GM12878 (cell line): ENCODE data around the gene CDK7. TPM values are rescaled to one million over a fixed set of nuclear protein-coding genes. Genes with fewer than 3 reads are reported as not detected.
"Not testable (repeated sequence)": the region's sequence is repeated elsewhere in the genome, so short reads cannot be mapped to it uniquely, and the experiment has no call there.

Experiments
- ATAC-seq: fragments of 200-7000 bp; cut with Tn5 transposase; 3 replicates; pipeline ENCODE4 v1.9.1; 2020; ENCODE audit warnings: mild to moderate bottlenecking, moderate library complexity
- BruUV-seq: library from RNA; stranded (reverse); fragments of 400-500 nt; replicated peaks from 2 replicates; lab custom pipeline; 2021; lab: Mats Ljungman, UMichigan
- CTCF ChIA-PET: fragments of 300-600 bp; sonication (Branson Sonifier 250); formaldehyde crosslinking; extraction: SDS; loops from one replicate; lab custom pipeline; 2021; ENCODE audit warnings: inconsistent platforms; lab: Yijun Ruan, JAX
- POLR2A ChIA-PET: fragments of 350-600 bp; formaldehyde crosslinking; extraction: SDS; loops from one replicate; lab custom pipeline; 2021; ENCODE audit warnings: inconsistent platforms; lab: Charles Lee
- RAD21 ChIA-PET: fragments of 300-600 bp; sonication (Branson Sonifier 250); formaldehyde crosslinking; loops from one replicate; lab custom pipeline; 2023; ENCODE audit warnings: antibody characterized with exemption; ENCODE audit not compliant: unreplicated experiment; lab: Charles Lee
- SMC1A ChIA-PET: fragments of 300-600 bp; sonication (Branson Sonifier 250); formaldehyde crosslinking; loops from one replicate; lab custom pipeline; 2023; ENCODE audit not compliant: unreplicated experiment, uncharacterized antibody; lab: Charles Lee
- DNase-seq: peaks from one replicate; pipeline ENCODE4 v3.0.0-alpha.2; 2011; ENCODE audit warnings: low read depth, low spot score
- FAIRE-seq: peaks from 3 replicates; lab custom pipeline; 2011; peaks lifted over from hg19 to GRCh38; lab: Jason Lieb, UNC
- H2AFZ ChIP-seq: 2 replicates; pipeline ENCODE4 v1.6.0; 2011; ENCODE audit warnings: low read depth, low read length, control low read depth; ENCODE audit not compliant: control insufficient read depth
- H3K27ac ChIP-seq: 2 replicates; pipeline ENCODE4 v1.5.1; 2011; ENCODE audit warnings: control low read depth; ENCODE audit not compliant: control insufficient read depth, insufficient read depth
- H3K27me3 ChIP-seq, 2 experiments: replicated peaks in 1 of 2; 2 replicates each; pipeline versions ENCODE4 v1.6.0 to v1.6.1; 2011; ENCODE audit warnings: low read length in 1 of 2; ENCODE audit not compliant: control insufficient read depth in 2 of 2, insufficient read depth in 2 of 2
- H3K36me3 ChIP-seq, 2 experiments: 2 replicates each; pipeline ENCODE4 v1.5.1; 2011; ENCODE audit warnings: low read length in 1 of 2; ENCODE audit not compliant: control insufficient read depth in 2 of 2, insufficient read depth in 2 of 2
- H3K4me1 ChIP-seq: 2 replicates; pipeline ENCODE4 v1.6.1; 2011; ENCODE audit warnings: mild to moderate bottlenecking, low read length, moderate library complexity, mixed read lengths; ENCODE audit not compliant: control insufficient read depth, insufficient read depth
- H3K4me2 ChIP-seq: 2 replicates; pipeline ENCODE4 v1.6.0; 2011; ENCODE audit warnings: control low read depth; ENCODE audit not compliant: control insufficient read depth, insufficient read depth
- H3K4me3 ChIP-seq: fragments of 200-600 bp; sonication (generic); 2 replicates; pipeline ENCODE4 v1.5.1; 2016
- H3K79me2 ChIP-seq: 2 replicates; pipeline ENCODE4 v1.6.0; 2011; ENCODE audit warnings: low read length; ENCODE audit not compliant: control insufficient read depth, insufficient read depth
- H3K9ac ChIP-seq: 2 replicates; pipeline ENCODE4 v1.8.0; 2011; ENCODE audit warnings: low read length, control low read depth, mixed read lengths; ENCODE audit not compliant: control insufficient read depth, insufficient read depth
- H3K9me3 ChIP-seq: replicated peaks from 3 replicates; pipeline ENCODE4 v1.5.1; 2011; ENCODE audit warnings: mild to moderate bottlenecking, low read length; ENCODE audit not compliant: control insufficient read depth, insufficient read depth
- H4K20me1 ChIP-seq: 2 replicates; pipeline ENCODE4 v1.6.0; 2011; ENCODE audit not compliant: control insufficient read depth, insufficient read depth
- BMI1 ChIP-seq: fragments of 450-650 bp; IDR thresholded peaks from 2 replicates; pipeline ENCODE4 v1.6.1; 2016; ENCODE audit warnings: mild to moderate bottlenecking, moderate library complexity, borderline replicate concordance
- CEBPZ ChIP-seq: fragments of 150-350 bp; IDR thresholded peaks from 2 replicates; pipeline ENCODE4 v1.6.1; 2016; ENCODE audit warnings: low read depth, low read length
- CHD1 ChIP-seq: IDR thresholded peaks from 2 replicates; pipeline ENCODE4 v1.6.1; 2012; ENCODE audit warnings: low read depth, low read length, improper control_type of control experiment
- IKZF1 ChIP-seq: fragments of 450-650 bp; conservative IDR thresholded peaks from 2 replicates; pipeline ENCODE4 v1.6.1; 2017; ENCODE audit warnings: antibody characterized with exemption, mild to moderate bottlenecking
- WRNIP1 ChIP-seq: IDR thresholded peaks from 2 replicates; pipeline ENCODE4 v1.6.1; 2011; ENCODE audit warnings: low read depth, low read length, improper control_type of control experiment, borderline replicate concordance
- WGBS: methylation state at CpG from one replicate; pipeline ENCODE4 v1.1.6; 2016; ENCODE audit warnings: low lambda C conversion rate; ENCODE audit not compliant: insufficient replicate concordance, insufficient coverage; ENCODE audit errors: missing lambda C conversion rate; 5-methylcytosine and 5-hydroxymethylcytosine counted together
- in situ Hi-C: fragments of 300-500 bp; cut with MboI; formaldehyde crosslinking; loops from 9 replicates; pipeline ENCODE4 v1.14.3; 2018; ENCODE audit warnings: mixed read lengths
- intact Hi-C: fragments of 100-400 bp; cut with micrococcal nuclease; formaldehyde crosslinking; loops from one replicate; pipeline ENCODE4 v1.14.2; 2022; ENCODE audit not compliant: unreplicated experiment
- polyA plus RNA-seq, 11 experiments: library from polyadenylated mRNA; depleted of rRNA in 4 of 11; unstranded in 6 of 11; stranded (reverse) in 5 of 11; fragments of >200 nt; fragmentation: Nextera tagmentation in 4 of 11; fragmentation: Illumina TruSeq in 1 of 11; extraction: Ambion mirVana in 4 of 11; extraction: Trizol in 1 of 11; gene quantifications; 1 replicate in 1 of 11; 2 replicates in 10 of 11; pipeline versions ENCODE4 v1.2.1 to v1.2.3, GENCODE V29; 2011 to 2016; ENCODE audit warnings: inconsistent platforms in 2 of 11, missing spikeins in 2 of 11, low read depth in 1 of 11
- total RNA-seq, 4 experiments: library from RNA; depleted of rRNA in 3 of 4; stranded (reverse); fragments of >200 nt in 3 of 4; fragmentation: Illumina TruSeq in 1 of 4; extraction: Trizol in 1 of 4; gene quantifications; 2 replicates each; pipeline versions ENCODE4 v1.2.1 to v1.2.3, GENCODE V29; 2013 to 2021

Gene CDK7
- total and polyA plus RNA-seq, 10 of the 15 experiments (the other 5 are each of a cell fraction or from before 2014, with no cell fraction given) = 26.0 to 93.9 (median 43.0) TPM

- TF ChIP-seq CEBPZ (no peak), BMI1 (no peak)
These were observed 16.8 kb upstream of the CDK7 start (continued) for GRCh38 chr5:69217548-69218526.

DNA sequence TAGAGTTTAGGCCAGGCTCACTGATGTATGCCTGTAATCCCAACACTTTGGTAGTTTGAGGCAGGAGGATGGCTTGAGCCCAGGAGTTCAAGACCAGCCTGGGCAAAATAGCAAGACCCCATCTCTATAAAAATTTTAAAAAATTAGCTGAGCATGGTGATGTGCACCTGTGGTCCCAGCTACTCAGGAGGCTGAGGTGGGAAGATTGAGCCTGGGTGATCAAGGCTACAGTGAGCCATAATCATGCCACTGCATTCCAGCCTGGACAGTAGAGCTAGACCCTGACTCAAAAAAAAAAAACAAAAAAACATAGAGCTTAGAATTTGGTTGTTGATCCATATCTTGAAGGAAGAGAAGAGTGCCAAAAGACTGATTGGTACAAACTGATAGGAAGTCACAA, 14.7 kb upstream of the CDK7 start:
- FAIRE-seq = no peak
- no TSS peak for BruUV-seq
- no peaks in the 10 kb centered on the region for H4K20me1 ChIP-seq
- DNase-seq = no peak
- no peaks in the 10 kb centered on the region for H3K9me3 ChIP-seq
- RAD21 ChIA-PET = no interaction called here
- no peaks in the 10 kb centered on the region for H3K27me3 ChIP-seq
- SMC1A ChIA-PET = no interaction called here
- H3K4me1 ChIP-seq = peaks cover 4% of the 10 kb centered on the region; the same call in 1 of the 2 replicates
- H3K27ac ChIP-seq = no peak overlapping the region
- H3K9ac ChIP-seq = no peak overlapping the region
- no peaks in the 10 kb centered on the region; a peak in 1 of 4 replicates for H3K36me3 ChIP-seq
- in situ Hi-C loops (loop anchor here (5.0 kb wide), 1 partner anchor 123 kb away; no protein-coding TSS in a partner anchor), intact Hi-C loops (no loop called here)
- ATAC-seq = no peak
- no peak overlapping the region for H3K4me2 ChIP-seq
- POLR2A ChIA-PET = interaction anchor here (0.6 kb wide), 1 partner anchor 66 kb away, joined by 3 read pairs; no protein-coding TSS in a partner anchor
- no peak overlapping the region for H2AFZ ChIP-seq
- H3K4me3 ChIP-seq = no peak overlapping the region
- CTCF ChIA-PET = interaction anchor here (1.0 kb wide), 2 partner anchors 10 to 23 kb away, joined by 3 read pairs; no protein-coding TSS in a partner anchor
- H3K79me2 ChIP-seq = peaks cover 24% of the 10 kb centered on the region
- TF ChIP-seq IKZF1 = no peak
- no peak for TF ChIP-seq WRNIP1
- TF ChIP-seq CHD1 = no peak
- TF ChIP-seq, all 136 proteins: peak for 0

GRCh38 chr5:69220371-69220770, 14.3 kb upstream of the CDK7 start:
- H3K4me1 ChIP-seq, H2AFZ ChIP-seq, H3K4me2 ChIP-seq, ATAC-seq, H3K27me3 ChIP-seq, H3K9me3 ChIP-seq, H3K36me3 ChIP-seq, H3K4me3 ChIP-seq, FAIRE-seq, in situ Hi-C loops, intact Hi-C loops, DNase-seq, H3K9ac ChIP-seq, SMC1A ChIA-PET, H4K20me1 ChIP-seq, RAD21 ChIA-PET, H3K27ac ChIP-seq, BruUV-seq, POLR2A ChIA-PET: not testable (repeated sequence)
- CTCF ChIA-PET = interaction anchor here (1.0 kb wide), 2 partner anchors 10 to 23 kb away, joined by 3 read pairs; no protein-coding TSS in a partner anchor
- peaks cover 24% of the 10 kb centered on the region for H3K79me2 ChIP-seq
- WGBS = 88% methylated on average over 18 of the region's 18 CpGs
